Fibroblast of skin of right quadriceps (primary cell): ENCODE results near the gene TIE1.

ENCODE experiments used
- DNase-seq: peaks from one replicate; pipeline ENCODE4 v3.0.0-alpha.2; 2013

Gene TIE1

GRCh38 chr1:43300378-43301094 is at the start of gene TIE1:
TIE1 (plus strand) TSS chr1:43300982; CDS start chr1:43301072, 90 bp downstream.
- no peak for DNase-seq

GRCh38 chr1:43251024-43251423 is 49.8 kb upstream of the TIE1 start:
- no peak for DNase-seq

GRCh38 chr1:43252225-43252624 is 48.6 kb upstream of the TIE1 start:
- no peak for DNase-seq

- DNase-seq = no peak
These were observed 47.6 kb upstream of the TIE1 start for GRCh38 chr1:43253173-43253572.

- DNase-seq = no peak
These were observed 46.9 kb upstream of the TIE1 start for GRCh38 chr1:43253876-43254275.

- no peak for DNase-seq
These were observed 45.2 kb upstream of the TIE1 start for GRCh38 chr1:43255438-43256210.

- no peak for DNase-seq
These were observed 43.9 kb upstream of the TIE1 start for GRCh38 chr1:43256675-43257570.

- no peak for DNase-seq
These were observed 42.4 kb upstream of the TIE1 start for GRCh38 chr1:43258370-43258769.

GRCh38 chr1:43265431-43265830 is 35.4 kb upstream of the TIE1 start:
- no peak for DNase-seq

GRCh38 chr1:43266881-43267280 is 33.9 kb upstream of the TIE1 start:
- no peak for DNase-seq

GRCh38 chr1:43267291-43267805 is 33.4 kb upstream of the TIE1 start:
- DNase-seq = peak; percentile 71

GRCh38 chr1:43267818-43268425 is 32.9 kb upstream of the TIE1 start:
- no peak for DNase-seq

- no peak for DNase-seq
These were observed 31.0 kb upstream of the TIE1 start, which contains the start of gene TMEM125 for GRCh38 chr1:43269627-43270375. TMEM125 (plus strand) TSS chr1:43269983; CDS start chr1:43272723, 2,740 bp downstream.

GRCh38 chr1:43270421-43271095 is 30.2 kb upstream of the TIE1 start:
- no peak for DNase-seq

- peak; percentile 21 for DNase-seq
These were observed 29.3 kb upstream of the TIE1 start for GRCh38 chr1:43271186-43272118.

- DNase-seq = no peak
These were observed 28.6 kb upstream of the TIE1 start for GRCh38 chr1:43272161-43272560.

- DNase-seq = no peak
These were observed 27.9 kb upstream of the TIE1 start for GRCh38 chr1:43272576-43273571.

- DNase-seq = no peak
These were observed 27.1 kb upstream of the TIE1 start for GRCh38 chr1:43273708-43274107.
